ENCODE data around the gene ETNK2. TPM values are rescaled to one million over a fixed set of nuclear protein-coding genes. Genes with fewer than 3 reads are reported as not detected.

The ETNK2 gene
- total and polyA plus RNA-seq, 2 of the 13 experiments (the other 11 are each of a cell fraction or from before 2014, with no cell fraction given): 15.5 to 42.8 TPM

DNA sequence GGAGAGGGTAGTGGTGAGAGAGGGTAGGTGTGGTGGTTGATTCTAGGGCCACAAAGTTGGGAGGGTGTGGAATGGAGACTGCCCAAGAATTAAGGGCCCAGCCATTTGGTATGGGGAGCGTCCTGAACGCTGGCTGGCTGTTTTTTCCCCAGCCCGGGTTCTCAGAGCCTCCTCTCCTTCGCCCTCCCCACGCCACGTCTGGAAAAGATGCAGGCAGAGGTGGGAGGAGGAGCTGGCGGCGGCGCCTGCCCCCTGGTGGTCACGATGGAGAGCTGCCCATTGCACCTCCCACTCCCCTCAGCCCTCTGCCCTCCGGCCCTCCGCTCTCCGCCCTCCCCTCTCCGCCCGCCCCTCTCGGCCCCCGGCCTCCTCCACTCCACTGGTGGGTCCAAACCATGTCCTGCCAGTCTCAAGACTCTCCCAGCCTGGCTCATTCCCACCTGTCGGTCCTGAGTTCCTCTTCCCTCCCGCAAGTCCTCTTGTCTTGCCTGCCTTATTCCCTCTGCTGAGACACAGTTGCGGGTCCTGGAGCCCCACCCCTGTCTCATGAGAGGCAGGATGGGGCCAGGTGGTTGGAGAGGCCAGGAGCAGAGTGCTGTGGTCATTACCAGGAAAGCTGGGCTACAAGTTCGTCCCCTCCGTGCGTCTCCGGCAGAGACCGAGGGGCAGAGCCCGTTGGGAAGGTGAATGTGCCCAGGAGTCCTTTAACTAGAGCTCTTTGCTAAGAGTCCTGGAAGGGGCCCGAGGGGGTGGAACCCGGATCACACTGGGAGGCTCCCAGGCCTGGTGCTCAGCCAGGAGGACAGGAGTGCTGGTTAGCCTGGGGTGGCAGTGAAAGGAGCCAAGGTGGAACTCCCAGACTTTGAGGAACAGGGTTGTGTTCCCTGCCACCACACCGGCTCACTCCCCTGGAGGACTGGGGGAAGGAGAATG, 22.6 kb downstream of the ETNK2 start (continued):
- TF ChIP-seq ZNF234 (CRISPR knock-in tag; conservative IDR thresholded peaks at IDR 0.05) (no peak), MAFK (conservative IDR thresholded peaks at IDR 0.05 in 1 of 2, IDR thresholded peaks at IDR 0.05 in 1 of 2; ENCODE audit: low read length in 2 of 2) (no peak), ZNF572 (CRISPR knock-in tag; IDR thresholded peaks at IDR 0.05) (no peak), POLR2AphosphoS5 (IDR thresholded peaks at IDR 0.05; ENCODE audit: low read depth, low read length) (0 out of 2 replicates have a peak, but pooled peaks have one; percentile 31), SCMH1 (CRISPR knock-in tag; IDR thresholded peaks at IDR 0.05; ENCODE audit: borderline replicate concordance) (no peak), ZNF331 (CRISPR knock-in tag; IDR thresholded peaks at IDR 0.05) (0 out of 2 replicates have a peak, but pooled peaks have one; percentile 30), ZNF33B (CRISPR knock-in tag; IDR thresholded peaks at IDR 0.05) (no peak), ZNF556 (CRISPR knock-in tag; IDR thresholded peaks at IDR 0.05; ENCODE audit: borderline replicate concordance) (peak; percentile 59; the same call in 1 of the 2 replicates), ZNF609 (CRISPR knock-in tag; IDR thresholded peaks at IDR 0.05; ENCODE audit: borderline replicate concordance) (no peak; the same call in 1 of the 2 replicates), NAIF1 (CRISPR knock-in tag; IDR thresholded peaks at IDR 0.05; ENCODE audit: borderline replicate concordance) (no peak), NFRKB (IDR thresholded peaks at IDR 0.05) (no peak), AHR (CRISPR knock-in tag; IDR thresholded peaks at IDR 0.05) (peak; percentile 76; the same call in 1 of the 2 replicates), ZFP91 (CRISPR knock-in tag; IDR thresholded peaks at IDR 0.05; ENCODE audit: borderline replicate concordance) (peak; percentile 52; the same call in 1 of the 2 replicates), CHD4 (IDR thresholded peaks at IDR 0.05; ENCODE audit: borderline replicate concordance, low read length) (no peak)
- TF ChIP-seq, protein P1, sequence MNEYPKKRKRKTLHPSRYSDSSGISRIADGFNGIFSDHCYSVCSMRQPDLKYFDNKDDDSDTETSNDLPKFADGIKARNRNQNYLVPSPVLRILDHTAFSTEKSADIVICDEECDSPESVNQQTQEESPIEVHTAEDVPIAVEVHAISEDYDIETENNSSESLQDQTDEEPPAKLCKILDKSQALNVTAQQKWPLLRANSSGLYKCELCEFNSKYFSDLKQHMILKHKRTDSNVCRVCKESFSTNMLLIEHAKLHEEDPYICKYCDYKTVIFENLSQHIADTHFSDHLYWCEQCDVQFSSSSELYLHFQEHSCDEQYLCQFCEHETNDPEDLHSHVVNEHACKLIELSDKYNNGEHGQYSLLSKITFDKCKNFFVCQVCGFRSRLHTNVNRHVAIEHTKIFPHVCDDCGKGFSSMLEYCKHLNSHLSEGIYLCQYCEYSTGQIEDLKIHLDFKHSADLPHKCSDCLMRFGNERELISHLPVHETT (CRISPR knock-in tag; conservative IDR thresholded peaks at IDR 0.05): no peak
- TF ChIP-seq, protein P2, sequence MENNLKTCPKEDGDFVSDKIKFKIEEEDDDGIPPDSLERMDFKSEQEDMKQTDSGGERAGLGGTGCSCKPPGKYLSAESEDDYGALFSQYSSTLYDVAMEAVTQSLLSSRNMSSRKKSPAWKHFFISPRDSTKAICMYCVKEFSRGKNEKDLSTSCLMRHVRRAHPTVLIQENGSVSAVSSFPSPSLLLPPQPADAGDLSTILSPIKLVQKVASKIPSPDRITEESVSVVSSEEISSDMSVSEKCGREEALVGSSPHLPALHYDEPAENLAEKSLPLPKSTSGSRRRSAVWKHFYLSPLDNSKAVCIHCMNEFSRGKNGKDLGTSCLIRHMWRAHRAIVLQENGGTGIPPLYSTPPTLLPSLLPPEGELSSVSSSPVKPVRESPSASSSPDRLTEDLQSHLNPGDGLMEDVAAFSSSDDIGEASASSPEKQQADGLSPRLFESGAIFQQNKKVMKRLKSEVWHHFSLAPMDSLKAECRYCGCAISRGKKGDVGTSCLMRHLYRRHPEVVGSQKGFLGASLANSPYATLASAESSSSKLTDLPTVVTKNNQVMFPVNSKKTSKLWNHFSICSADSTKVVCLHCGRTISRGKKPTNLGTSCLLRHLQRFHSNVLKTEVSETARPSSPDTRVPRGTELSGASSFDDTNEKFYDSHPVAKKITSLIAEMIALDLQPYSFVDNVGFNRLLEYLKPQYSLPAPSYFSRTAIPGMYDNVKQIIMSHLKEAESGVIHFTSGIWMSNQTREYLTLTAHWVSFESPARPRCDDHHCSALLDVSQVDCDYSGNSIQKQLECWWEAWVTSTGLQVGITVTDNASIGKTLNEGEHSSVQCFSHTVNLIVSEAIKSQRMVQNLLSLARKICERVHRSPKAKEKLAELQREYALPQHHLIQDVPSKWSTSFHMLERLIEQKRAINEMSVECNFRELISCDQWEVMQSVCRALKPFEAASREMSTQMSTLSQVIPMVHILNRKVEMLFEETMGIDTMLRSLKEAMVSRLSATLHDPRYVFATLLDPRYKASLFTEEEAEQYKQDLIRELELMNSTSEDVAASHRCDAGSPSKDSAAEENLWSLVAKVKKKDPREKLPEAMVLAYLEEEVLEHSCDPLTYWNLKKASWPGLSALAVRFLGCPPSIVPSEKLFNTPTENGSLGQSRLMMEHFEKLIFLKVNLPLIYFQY (CRISPR knock-in tag; IDR thresholded peaks at IDR 0.05; ENCODE audit: borderline replicate concordance): no peak
